Glutamatergic neuron (in vitro differentiated cells): ENCODE data around the gene TEDC1. TPM values are rescaled to one million over a fixed set of nuclear protein-coding genes. Genes with fewer than 3 reads are reported as not detected.
A peak's percentile ranks its signal among the peaks of the same experiment; 100 is the strongest.

Experiments
- DNase-seq: peaks from one replicate; pipeline ENCODE4 v3.0.0; 2022
- H3K27ac Mint-ChIP-seq: one replicate; pipeline ENCODE4 v1.8.0; 2020; ENCODE audit warnings: mild to moderate bottlenecking, mixed read lengths, inconsistent platforms; ENCODE audit not compliant: unreplicated experiment
- H3K27me3 Mint-ChIP-seq: one replicate; pipeline ENCODE4 v1.8.0; 2020; ENCODE audit warnings: mild to moderate bottlenecking, moderate library complexity, mixed read lengths, inconsistent platforms; ENCODE audit not compliant: unreplicated experiment
- H3K36me3 Mint-ChIP-seq: one replicate; pipeline ENCODE4 v1.8.0; 2020; ENCODE audit warnings: mild to moderate bottlenecking, mixed read lengths, inconsistent platforms; ENCODE audit not compliant: unreplicated experiment
- H3K4me1 Mint-ChIP-seq: one replicate; pipeline ENCODE4 v1.8.0; 2020; ENCODE audit warnings: mild to moderate bottlenecking, low read depth, mixed read lengths, inconsistent platforms; ENCODE audit not compliant: unreplicated experiment
- H3K4me3 Mint-ChIP-seq: one replicate; pipeline ENCODE4 v1.8.0; 2020; ENCODE audit warnings: mild to moderate bottlenecking, mixed read lengths, inconsistent platforms; ENCODE audit not compliant: unreplicated experiment
- H3K9me3 Mint-ChIP-seq: one replicate; pipeline ENCODE4 v1.8.0; 2020; ENCODE audit warnings: mild to moderate bottlenecking, moderate library complexity, mixed read lengths, inconsistent platforms; ENCODE audit not compliant: unreplicated experiment
- CTCF ChIP-seq: fragments of 200-600 bp; sonication (generic); IDR thresholded peaks from one replicate; pipeline ENCODE4 v1.5.0; 2021; ENCODE audit not compliant: partially characterized antibody, unreplicated experiment
- total RNA-seq: library from RNA; stranded (reverse); fragmentation: NEBNext Ultra II Directional; extraction: Animal tissue kit (Norgen Biotek cat#: 25700); gene quantifications from one replicate; pipeline ENCODE4 v1.2.1, GENCODE V29; 2021; ENCODE audit not compliant: unreplicated experiment

TEDC1 gene
- total RNA-seq, 1 donor from 2014 or later = 13.8 TPM

GRCh38 chr14:105498430-105499255, 7.6 kb downstream of the TEDC1 start:
- peaks cover 3% of the 10 kb centered on the region for H3K4me1 Mint-ChIP-seq
- DNase-seq = peak; percentile 72
- no peak for TF ChIP-seq CTCF
- H3K36me3 Mint-ChIP-seq = no peaks in the 10 kb centered on the region
- peak overlapping the region; percentile 25 for H3K4me3 Mint-ChIP-seq
- peaks cover 7% of the 10 kb centered on the region for H3K27me3 Mint-ChIP-seq
- H3K27ac Mint-ChIP-seq = peak overlapping the region; percentile 64
- H3K9me3 Mint-ChIP-seq = peaks cover 4% of the 10 kb centered on the region

- no peak for TF ChIP-seq CTCF
- Mint-ChIP-seq H3K27me3 (peaks cover 7% of the 10 kb centered on the region), H3K36me3 (no peaks in the 10 kb centered on the region), H3K4me3 (no peak overlapping the region), H3K9me3 (peaks cover 5% of the 10 kb centered on the region), H3K27ac (peak overlapping the region; percentile 80), H3K4me1 (peaks cover 3% of the 10 kb centered on the region)
- peak; percentile 52 for DNase-seq
These were observed 8.4 kb downstream of the TEDC1 start for GRCh38 chr14:105499256-105500035.

GRCh38 chr14:105500036-105500725, 9.1 kb downstream of the TEDC1 start:
- peak overlapping the region; percentile 80 for H3K27ac Mint-ChIP-seq
- no peak for TF ChIP-seq CTCF
- peaks cover 5% of the 10 kb centered on the region for H3K9me3 Mint-ChIP-seq

GRCh38 chr14:105500726-105501101, 9.7 kb downstream of the TEDC1 start:
- Mint-ChIP-seq H3K36me3 (no peaks in the 10 kb centered on the region), H3K27me3 (peaks cover 7% of the 10 kb centered on the region), H3K9me3 (peaks cover 5% of the 10 kb centered on the region), H3K4me1 (peaks cover 3% of the 10 kb centered on the region), H3K27ac (peak overlapping the region; percentile 48), H3K4me3 (no peak overlapping the region)
- TF ChIP-seq CTCF = no peak
- DNase-seq = no peak

More at GRCh38 chr14:105500036-105500725, 9.1 kb downstream of the TEDC1 start:
- H3K4me3 Mint-ChIP-seq = no peak overlapping the region
- no peaks in the 10 kb centered on the region for H3K36me3 Mint-ChIP-seq
- peaks cover 3% of the 10 kb centered on the region for H3K4me1 Mint-ChIP-seq
- DNase-seq = peak; percentile 21
- peaks cover 7% of the 10 kb centered on the region for H3K27me3 Mint-ChIP-seq
